ENCODE measurements around the gene HOXA7.

The HOXA7 gene

GRCh38 chr7:27192546-27193334, 36.3 kb upstream of the HOXA7 start:
- peak overlapping the region; percentile 65 for H3K4me3 ChIP-seq
- no peak overlapping the region for H3K27ac ChIP-seq
- TF ChIP-seq CTCF (IDR thresholded peaks at IDR 0.05): no peak
- DNase-seq (ENCODE audit: low spot score): no peak

- DNase-seq (ENCODE audit: low spot score): peak; percentile 70
- TF ChIP-seq CTCF (IDR thresholded peaks at IDR 0.05): no peak
- Histone ChIP-seq H3K27ac (no peak overlapping the region), H3K4me3 (peak overlapping the region; percentile 65)
Measured at GRCh38 chr7:27191833-27192545, 35.5 kb upstream of the HOXA7 start.

GRCh38 chr7:27191161-27191731, 34.8 kb upstream of the HOXA7 start:
- no peak overlapping the region for H3K27ac ChIP-seq
- no peak overlapping the region for H3K4me3 ChIP-seq

GRCh38 chr7:27189997-27190748, 33.7 kb upstream of the HOXA7 start:
- TF ChIP-seq CTCF (IDR thresholded peaks at IDR 0.05): no peak
- no peak overlapping the region for H3K4me3 ChIP-seq
- no peak overlapping the region for H3K27ac ChIP-seq
- peak; percentile 57 for DNase-seq (ENCODE audit: low spot score)

More at GRCh38 chr7:27191161-27191731, 34.8 kb upstream of the HOXA7 start:
- no peak for DNase-seq (ENCODE audit: low spot score)
- no peak for TF ChIP-seq CTCF (IDR thresholded peaks at IDR 0.05)

- H3K27ac ChIP-seq: no peak overlapping the region
- H3K4me3 ChIP-seq: peak overlapping the region; percentile 48
- peak; percentile 67 for DNase-seq (ENCODE audit: low spot score)
- TF ChIP-seq CTCF (IDR thresholded peaks at IDR 0.05): no peak
Measured at GRCh38 chr7:27189295-27189996, 33.0 kb upstream of the HOXA7 start.

All from coronary artery (tissue), 2 donors.